ENCODE results near the gene RASGEF1C.

The RASGEF1C gene

DNA sequence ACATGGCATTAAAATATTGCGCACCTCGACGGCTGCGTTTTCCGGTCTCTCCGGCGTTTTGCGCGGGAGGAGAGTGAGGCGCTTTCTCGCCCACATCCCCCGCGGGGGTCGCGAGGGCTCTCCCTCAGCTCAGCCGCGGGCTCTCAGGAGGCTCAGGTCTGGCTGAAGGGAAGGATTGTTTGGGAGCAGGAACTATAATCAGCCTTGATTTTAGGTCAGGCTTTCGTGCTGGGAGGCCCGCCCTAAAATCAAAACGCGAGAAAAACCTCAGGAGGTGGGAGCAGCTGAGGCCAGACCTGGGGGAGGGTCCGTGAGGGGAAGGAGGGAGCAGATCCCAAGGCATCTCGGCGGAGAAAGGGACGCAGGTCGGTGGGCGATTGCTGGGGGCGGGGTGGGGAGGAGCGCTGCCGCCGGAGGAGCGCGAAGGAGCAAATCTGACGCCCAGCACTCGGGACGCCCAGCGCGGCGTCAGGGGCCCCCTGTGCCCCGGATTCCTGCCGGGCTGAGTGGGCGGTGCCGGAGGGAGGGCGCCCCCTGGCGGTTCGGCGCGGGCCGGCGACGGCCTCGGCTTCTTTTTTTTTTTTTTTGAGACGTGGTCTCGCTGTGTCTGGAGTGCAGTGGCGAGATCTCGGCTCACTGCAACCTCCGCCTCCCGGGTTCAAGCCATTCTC lies 118.8 kb downstream of the RASGEF1C start (continued):
- TF ChIP-seq ZNF148 (tag by site-specific recombination; IDR thresholded peaks at IDR 0.05; ENCODE audit: borderline replicate concordance) = no peak
- TF ChIP-seq ZNF621 (tag by site-specific recombination; IDR thresholded peaks at IDR 0.05) = no peak
- peak; percentile 96 for TF ChIP-seq CTCF (tag by site-specific recombination; IDR thresholded peaks at IDR 0.05)
- TF ChIP-seq BCL6B (tag by site-specific recombination; IDR thresholded peaks at IDR 0.05) = no peak
- no peak for TF ChIP-seq ZNF777 (tag by site-specific recombination; IDR thresholded peaks at IDR 0.05; ENCODE audit: borderline replicate concordance)
- TF ChIP-seq ZBTB11 (tag by site-specific recombination; conservative IDR thresholded peaks at IDR 0.05; ENCODE audit: low read depth) = 0 out of 2 replicates have a peak, but pooled peaks have one; percentile 19
- no peak for TF ChIP-seq ZNF529 (tag by site-specific recombination; IDR thresholded peaks at IDR 0.05; ENCODE audit: insufficient replicate concordance)
- TF ChIP-seq ZNF521 (tag by site-specific recombination; IDR thresholded peaks at IDR 0.05) = no peak
- no peak; the same call in 1 of the 2 replicates for TF ChIP-seq PRDM6 (tag by site-specific recombination; IDR thresholded peaks at IDR 0.05)
- TF ChIP-seq ZNF132 (tag by site-specific recombination; IDR thresholded peaks at IDR 0.05; ENCODE audit: borderline replicate concordance) = no peak
- 0 out of 2 replicates have a peak, but pooled peaks have one; percentile 56 for TF ChIP-seq ZNF660 (tag by site-specific recombination; IDR thresholded peaks at IDR 0.05)
- TF ChIP-seq ZNF266 (tag by site-specific recombination; IDR thresholded peaks at IDR 0.05; ENCODE audit: low read depth) = no peak
- TF ChIP-seq, protein P1, sequence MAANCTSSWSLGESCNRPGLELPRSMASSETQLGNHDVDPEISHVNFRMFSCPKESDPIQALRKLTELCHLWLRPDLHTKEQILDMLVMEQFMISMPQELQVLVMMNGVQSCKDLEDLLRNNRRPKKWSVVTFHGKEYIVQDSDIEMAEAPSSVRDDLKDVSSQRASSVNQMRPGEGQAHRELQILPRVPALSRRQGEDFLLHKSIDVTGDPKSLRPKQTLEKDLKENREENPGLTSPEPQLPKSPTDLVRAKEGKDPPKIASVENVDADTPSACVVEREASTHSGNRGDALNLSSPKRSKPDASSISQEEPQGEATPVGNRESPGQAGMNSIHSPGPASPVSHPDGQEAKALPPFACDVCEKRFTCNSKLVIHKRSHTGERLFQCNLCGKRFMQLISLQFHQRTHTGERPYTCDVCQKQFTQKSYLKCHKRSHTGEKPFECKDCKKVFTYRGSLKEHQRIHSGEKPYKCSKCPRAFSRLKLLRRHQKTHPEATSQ (tag by site-specific recombination; IDR thresholded peaks at IDR 0.05) = peak; percentile 57; the same call in 1 of the 2 replicates
- TF ChIP-seq ZFP69B (tag by site-specific recombination; IDR thresholded peaks at IDR 0.05) = peak; percentile 71; the same call in 1 of the 2 replicates
- TF ChIP-seq ZNF677 (tag by site-specific recombination; IDR thresholded peaks at IDR 0.05) = no peak
- no peak for TF ChIP-seq RBAK (tag by site-specific recombination; IDR thresholded peaks at IDR 0.05)
- no peak for TF ChIP-seq ZNF549 (tag by site-specific recombination; IDR thresholded peaks at IDR 0.05)
- TF ChIP-seq MYNN (tag by site-specific recombination; IDR thresholded peaks at IDR 0.05; ENCODE audit: borderline replicate concordance) = no peak
- TF ChIP-seq KLF17 (tag by site-specific recombination; IDR thresholded peaks at IDR 0.05) = peak; percentile 82
- no peak for TF ChIP-seq ZNF311 (tag by site-specific recombination; IDR thresholded peaks at IDR 0.05; ENCODE audit: borderline replicate concordance)
- peak; percentile 72 for TF ChIP-seq ZEB2 (tag by site-specific recombination; IDR thresholded peaks at IDR 0.05)
- no peak for TF ChIP-seq ZNF555 (tag by site-specific recombination; conservative IDR thresholded peaks at IDR 0.05)
- TF ChIP-seq ZNF341 (tag by site-specific recombination; IDR thresholded peaks at IDR 0.05; ENCODE audit: low read depth) = no peak
